Neuronal stem cell (in vitro differentiated cells): Measurements from ENCODE around the gene ZNF488.
"Not testable (repeated sequence)": the region's sequence is repeated elsewhere in the genome, so short reads cannot be mapped to it uniquely, and the experiment has no call there.

Source experiments
- DNase-seq: peaks from one replicate; pipeline ENCODE4 v3.0.0-alpha.2; 2013; ENCODE audit warnings: low spot score
- H2AFZ ChIP-seq: one replicate; pipeline ENCODE4 v1.6.1; 2013; ENCODE audit warnings: mild to moderate bottlenecking, low read length, inconsistent platforms
- H2AK5ac ChIP-seq: 2 replicates; pipeline ENCODE4 v1.6.1; 2013; ENCODE audit warnings: low read depth, mild to moderate bottlenecking, inconsistent platforms, low read length, moderate library complexity, mixed read lengths
- H2BK120ac ChIP-seq: 2 replicates; pipeline ENCODE4 v1.6.1; 2013; ENCODE audit warnings: low read depth, mild to moderate bottlenecking, inconsistent platforms, low read length, moderate library complexity, mixed read lengths
- H2BK12ac ChIP-seq: one replicate; pipeline ENCODE4 v1.6.1; 2013; ENCODE audit warnings: low read length, inconsistent platforms
- H2BK15ac ChIP-seq: 2 replicates; pipeline ENCODE4 v1.6.1; 2013; ENCODE audit warnings: mild to moderate bottlenecking, low read length, inconsistent platforms, mixed read lengths
- H2BK5ac ChIP-seq: one replicate; pipeline ENCODE4 v1.6.1; 2013; ENCODE audit warnings: inconsistent platforms, mild to moderate bottlenecking, low read length, moderate library complexity
- H3K14ac ChIP-seq: one replicate; pipeline ENCODE4 v1.6.1; 2013; ENCODE audit warnings: low read length, inconsistent platforms
- H3K18ac ChIP-seq: 2 replicates; pipeline ENCODE4 v1.6.1; 2013; ENCODE audit warnings: low read length, inconsistent platforms
- H3K23ac ChIP-seq: 2 replicates; pipeline ENCODE4 v1.6.1; 2013; ENCODE audit warnings: low read depth, mild to moderate bottlenecking, mixed read lengths, low read length, inconsistent platforms; ENCODE audit not compliant: poor library complexity
- H3K27ac ChIP-seq: replicated peaks from 3 replicates; pipeline ENCODE4 v1.5.1; 2013; ENCODE audit warnings: low read length, inconsistent platforms
- H3K27me3 ChIP-seq, 3 experiments: 2 replicates each; pipeline ENCODE4 v1.6.1; 2013; ENCODE audit warnings: low read length in 3 of 3, mild to moderate bottlenecking in 2 of 3, inconsistent platforms in 1 of 3, low read depth in 1 of 3, mixed read lengths in 1 of 3, moderate library complexity in 1 of 3; ENCODE audit not compliant: control insufficient read depth in 3 of 3, insufficient read depth in 3 of 3
- H3K36me3 ChIP-seq, 2 donors: replicated peaks in 1 of 2; 2 replicates each; pipeline ENCODE4 v1.6.1; 2013; ENCODE audit warnings: low read length in 2 of 2; ENCODE audit not compliant: control insufficient read depth in 2 of 2, insufficient read depth in 2 of 2
- H3K4ac ChIP-seq: 2 replicates; pipeline ENCODE4 v1.6.1; 2013; ENCODE audit warnings: inconsistent platforms, mild to moderate bottlenecking, low read length, moderate library complexity
- H3K4me1 ChIP-seq, 2 donors: 1 replicate in 1 of 2; 2 replicates in 1 of 2; pipeline ENCODE4 v1.6.1; 2013; ENCODE audit warnings: low read length in 2 of 2, low read depth in 1 of 2; ENCODE audit not compliant: control insufficient read depth in 2 of 2, insufficient read depth in 1 of 2
- H3K4me2 ChIP-seq: one replicate; pipeline ENCODE4 v1.6.1; 2013; ENCODE audit warnings: mild to moderate bottlenecking, low read length, inconsistent platforms; ENCODE audit not compliant: insufficient read depth, poor library complexity, severe bottlenecking
- H3K4me3 ChIP-seq, 2 donors: 2 replicates each; pipeline ENCODE4 v1.5.1; 2013; ENCODE audit warnings: low read length in 2 of 2, mild to moderate bottlenecking in 2 of 2, inconsistent platforms in 1 of 2, moderate library complexity in 1 of 2
- H3K79me1 ChIP-seq: one replicate; pipeline ENCODE4 v1.6.1; 2013; ENCODE audit warnings: low read depth, mild to moderate bottlenecking, inconsistent platforms, low read length, moderate library complexity
- H3K9ac ChIP-seq: one replicate; pipeline ENCODE4 v1.6.1; 2013; ENCODE audit warnings: mild to moderate bottlenecking, low read depth, low read length, inconsistent platforms; ENCODE audit not compliant: poor library complexity
- H3K9me3 ChIP-seq, 2 donors: replicated peaks in 1 of 2; 2 replicates each; pipeline versions ENCODE3 to v1.6.1; 2013; ENCODE audit warnings: low read length in 2 of 2, mild to moderate bottlenecking in 2 of 2, inconsistent platforms in 1 of 2, low read depth in 1 of 2, mixed read lengths in 1 of 2, moderate library complexity in 1 of 2; ENCODE audit not compliant: control insufficient read depth in 2 of 2, insufficient read depth in 1 of 2
- H4K8ac ChIP-seq: one replicate; pipeline ENCODE4 v1.6.1; 2013; ENCODE audit warnings: low read depth, mild to moderate bottlenecking, inconsistent platforms, low read length, moderate library complexity
- H4K91ac ChIP-seq: one replicate; pipeline ENCODE4 v1.6.1; 2013; ENCODE audit warnings: low read length, low read depth, mild to moderate bottlenecking, inconsistent platforms; ENCODE audit not compliant: poor library complexity
- WGBS, 2 donors: extraction: QIAGEN DNeasy Blood & Tissue Kit; methylation state at CpG; one replicate each; pipeline ENCODE4 v1.1.7; 2013; ENCODE audit warnings: missing lambda C conversion rate in 2 of 2, mixed read lengths in 1 of 2; ENCODE audit not compliant: insufficient read length in 2 of 2, insufficient replicate concordance in 1 of 2; ENCODE audit errors: extremely low coverage in 2 of 2; 5-methylcytosine and 5-hydroxymethylcytosine counted together

Gene ZNF488

GRCh38 chr10:47418321-47418720, 34.2 kb upstream of the ZNF488 start:
- Histone ChIP-seq H4K91ac (no peak overlapping the region), H3K23ac (no peak overlapping the region), H3K4me3 (peak overlapping the region in 1 of 2 donors; percentile 54), H4K8ac (no peak overlapping the region), H2BK12ac (peak overlapping the region; percentile 78), H3K27me3 (peaks cover 0 to 3% (median 0%) of the 10 kb centered on the region in 3 experiments), H3K27ac (no peak overlapping the region), H3K14ac (no peak overlapping the region), H2BK15ac (no peak overlapping the region), H3K4me2 (no peak overlapping the region), H3K4me1 (peaks cover 4 to 10% of the 10 kb centered on the region in 2 donors), H2BK5ac (peak overlapping the region; percentile 78), H3K9me3 (peaks cover 0 to 2% of the 10 kb centered on the region in 2 donors), H3K18ac (peak overlapping the region; percentile 22), H2BK120ac (no peak overlapping the region), H3K36me3 (no peaks in the 10 kb centered on the region), H2AK5ac (no peak overlapping the region), H3K9ac (no peak overlapping the region), H3K79me1 (peaks cover 4% of the 10 kb centered on the region), H2AFZ (no peak overlapping the region), H3K4ac (peak overlapping the region; percentile 8)
- WGBS, 2 donors: no CpG with 5 or more reads among the region's 6 CpGs
- DNase-seq: no peak

- H3K14ac ChIP-seq, H3K27ac ChIP-seq, H3K18ac ChIP-seq, H3K9ac ChIP-seq, H4K91ac ChIP-seq, H3K9me3 ChIP-seq, H2BK12ac ChIP-seq, H3K79me1 ChIP-seq, H2AK5ac ChIP-seq, H3K36me3 ChIP-seq, H2BK15ac ChIP-seq, H3K4me1 ChIP-seq, H2BK5ac ChIP-seq, H3K27me3 ChIP-seq, H2BK120ac ChIP-seq, H3K23ac ChIP-seq, H4K8ac ChIP-seq, H3K4me2 ChIP-seq, H3K4me3 ChIP-seq, H3K4ac ChIP-seq, H2AFZ ChIP-seq, DNase-seq: not testable (repeated sequence)
- WGBS, 2 donors: no CpG with 5 or more reads among the region's 6 CpGs
These were observed 32.5 kb upstream of the ZNF488 start for GRCh38 chr10:47416305-47417218.

GRCh38 chr10:47415520-47416304, 31.6 kb upstream of the ZNF488 start:
- Histone ChIP-seq H2AFZ (no peak overlapping the region), H3K9ac (no peak overlapping the region), H3K4me2 (no peak overlapping the region), H4K8ac (no peak overlapping the region), H3K14ac (no peak overlapping the region), H3K27ac (no peak overlapping the region), H2BK120ac (no peak overlapping the region), H3K4ac (no peak overlapping the region), H4K91ac (no peak overlapping the region), H3K9me3 (peaks cover 0 to 4% of the 10 kb centered on the region in 2 donors), H2BK12ac (no peak overlapping the region), H3K27me3 (peaks cover 0 to 3% (median 0%) of the 10 kb centered on the region in 3 experiments), H3K4me1 (peaks cover 3 to 5% of the 10 kb centered on the region in 2 donors), H3K18ac (no peak overlapping the region), H3K4me3 (no peak overlapping the region), H2BK5ac (no peak overlapping the region), H3K23ac (no peak overlapping the region), H3K79me1 (peaks cover 4% of the 10 kb centered on the region), H2BK15ac (no peak overlapping the region), H2AK5ac (no peak overlapping the region), H3K36me3 (no peaks in the 10 kb centered on the region)
- no CpG with 5 or more reads among the region's 6 CpGs for WGBS, 2 donors
- no peak for DNase-seq
